ENCODE results near the gene RNF141.

DNA sequence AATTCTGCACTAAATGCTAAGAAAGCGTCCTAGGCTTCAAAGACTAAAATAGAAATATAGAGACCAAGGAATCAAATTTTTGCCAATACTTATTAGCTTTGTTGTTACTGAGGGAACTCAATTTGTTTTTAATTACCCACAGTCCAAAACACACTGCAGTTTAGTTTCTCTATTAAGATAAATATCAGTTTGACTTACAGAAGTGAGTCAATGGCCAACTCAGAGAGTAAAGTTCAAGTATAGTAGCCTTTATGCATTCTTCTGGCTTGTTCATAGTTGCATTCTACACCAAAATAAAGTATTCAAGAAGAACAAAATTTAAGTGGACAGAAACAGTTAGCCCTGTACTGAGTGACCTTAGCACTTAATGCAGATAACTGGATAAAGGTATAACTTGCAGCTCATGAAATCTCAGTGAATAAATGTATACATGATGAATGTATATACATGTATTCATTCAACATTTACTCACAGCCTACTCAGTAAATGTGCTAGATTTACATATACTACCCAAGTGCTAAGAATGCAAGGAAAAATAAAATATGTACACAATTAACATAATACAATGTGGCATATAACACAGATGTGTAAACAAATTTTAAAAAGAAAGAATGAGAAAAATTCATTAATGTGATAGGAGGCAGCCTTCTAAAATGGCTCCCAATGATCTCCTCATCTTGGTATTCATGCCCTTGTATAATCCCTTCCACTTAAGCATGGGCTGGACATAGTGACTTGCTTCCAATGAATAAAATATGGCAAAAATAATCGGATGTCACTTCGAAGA lies 9.7 kb upstream of the RNF141 start:
- TF ChIP-seq, protein P1, sequence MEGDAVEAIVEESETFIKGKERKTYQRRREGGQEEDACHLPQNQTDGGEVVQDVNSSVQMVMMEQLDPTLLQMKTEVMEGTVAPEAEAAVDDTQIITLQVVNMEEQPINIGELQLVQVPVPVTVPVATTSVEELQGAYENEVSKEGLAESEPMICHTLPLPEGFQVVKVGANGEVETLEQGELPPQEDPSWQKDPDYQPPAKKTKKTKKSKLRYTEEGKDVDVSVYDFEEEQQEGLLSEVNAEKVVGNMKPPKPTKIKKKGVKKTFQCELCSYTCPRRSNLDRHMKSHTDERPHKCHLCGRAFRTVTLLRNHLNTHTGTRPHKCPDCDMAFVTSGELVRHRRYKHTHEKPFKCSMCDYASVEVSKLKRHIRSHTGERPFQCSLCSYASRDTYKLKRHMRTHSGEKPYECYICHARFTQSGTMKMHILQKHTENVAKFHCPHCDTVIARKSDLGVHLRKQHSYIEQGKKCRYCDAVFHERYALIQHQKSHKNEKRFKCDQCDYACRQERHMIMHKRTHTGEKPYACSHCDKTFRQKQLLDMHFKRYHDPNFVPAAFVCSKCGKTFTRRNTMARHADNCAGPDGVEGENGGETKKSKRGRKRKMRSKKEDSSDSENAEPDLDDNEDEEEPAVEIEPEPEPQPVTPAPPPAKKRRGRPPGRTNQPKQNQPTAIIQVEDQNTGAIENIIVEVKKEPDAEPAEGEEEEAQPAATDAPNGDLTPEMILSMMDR (IDR thresholded peaks at IDR 0.05): no peak
- no peak for TF ChIP-seq EP300 (IDR thresholded peaks at IDR 0.05)
- no peak for TF ChIP-seq POLR2AphosphoS5 (IDR thresholded peaks at IDR 0.05)

Data from sigmoid colon (tissue), 4 donors.